Upper lobe of left lung (tissue), 6 donors: ENCODE measurements around the gene FAM53A. TPM values are rescaled to one million over a fixed set of nuclear protein-coding genes. Genes with fewer than 3 reads are reported as not detected.

Experiments
- ATAC-seq, 2 donors: fragments of 200-7000 bp; cut with Tn5 transposase; one replicate each; pipeline ENCODE4 v1.9.1; 2022; ENCODE audit warnings: mild to moderate bottlenecking in 2 of 2, moderate library complexity in 2 of 2; ENCODE audit not compliant: low FRiP score in 2 of 2
- DNase-seq, 2 donors: peaks; one replicate each; pipeline ENCODE4 v3.0.0-alpha.2; 2019 to 2020
- H3K27ac ChIP-seq, 4 donors: fragments of 200-600 bp; sonication (generic); one replicate each; pipeline ENCODE4 v1.5.1; 2016 to 2019
- H3K27me3 ChIP-seq, 4 donors: fragments of 200-600 bp; sonication (generic); one replicate each; pipeline ENCODE4 v1.5.1; 2017 to 2019
- H3K36me3 ChIP-seq, 4 donors: fragments of 200-600 bp; sonication (generic); one replicate each; pipeline ENCODE4 v1.5.1; 2016 to 2019
- H3K4me1 ChIP-seq, 4 donors: fragments of 200-600 bp; sonication (generic); one replicate each; pipeline ENCODE4 v1.5.1; 2018 to 2019
- H3K4me3 ChIP-seq, 4 donors: fragments of 200-600 bp; sonication (generic); one replicate each; pipeline ENCODE4 v1.5.1; 2017 to 2019; ENCODE audit warnings: mild to moderate bottlenecking in 2 of 4, moderate library complexity in 1 of 4
- H3K9me3 ChIP-seq, 4 donors: fragments of 200-600 bp; sonication (generic); one replicate each; pipeline ENCODE4 v1.5.1; 2018 to 2019
- EP300 ChIP-seq, 4 donors: sonication (generic); formaldehyde crosslinking; IDR thresholded peaks; one replicate each; pipeline ENCODE4 v1.5.1; 2017; ENCODE audit warnings: antibody characterized with exemption in 4 of 4, control low read depth in 2 of 4
- POLR2A ChIP-seq, 4 donors: fragments of 450-650 bp; IDR thresholded peaks; one replicate each; pipeline ENCODE4 v1.5.1; 2016 to 2017; ENCODE audit warnings: antibody characterized with exemption in 4 of 4, mild to moderate bottlenecking in 2 of 4
- POLR2AphosphoS5 ChIP-seq, 2 donors: sonication (generic); formaldehyde crosslinking; IDR thresholded peaks; one replicate each; pipeline ENCODE4 v1.5.1; 2017; ENCODE audit warnings: antibody characterized with exemption in 2 of 2
- WGBS, 2 donors: methylation state at CpG; one replicate each; pipeline ENCODE4 v1.1.5; 2017 to 2018; 5-methylcytosine and 5-hydroxymethylcytosine counted together
- total RNA-seq, 6 donors: library from RNA; depleted of rRNA in 4 of 6; stranded (reverse); fragments of >200 nt in 4 of 6; gene quantifications; one replicate each; pipeline versions ENCODE4 v1.1.0 to v1.2.1, GENCODE V29; 2016 to 2021
- TF ChIP-seq, protein P1 (sequence below), 6 experiments: fragments of 450-650 bp in 4 of 6; fragments of 200-600 bp in 2 of 6; sonication (generic) in 2 of 6; IDR thresholded peaks; one replicate each; pipeline ENCODE4 v1.5.1; 2016 to 2019; ENCODE audit warnings: antibody characterized with exemption in 6 of 6
- donor health status: DM: no; HTN: no; CAD: no; lungs with moderate emphysema.
- donor health status: DM: no; HTN: yes; CAD: no; lungs with severe emphysema.

FAM53A gene
- total RNA-seq, 6 donors from 2014 or later, result 0.59 to 17.8 (median 2.5) TPM

GRCh38 chr4:1669850-1670249, 14.3 kb downstream of the FAM53A start:
- Histone ChIP-seq H3K36me3 (no peaks in the 10 kb centered on the region), H3K27ac (no peak overlapping the region), H3K4me3 (no peak overlapping the region), H3K9me3 (no peaks in the 10 kb centered on the region), H3K4me1 (no peaks in the 10 kb centered on the region), H3K27me3 (no peaks in the 10 kb centered on the region)
- DNase-seq (peak in 1 of 2 donors; percentile 54), ATAC-seq (peak in 1 of 2 donors; percentile 4)
- TF ChIP-seq EP300 (IDR thresholded peaks at IDR 0.05) (no peak), POLR2AphosphoS5 (IDR thresholded peaks at IDR 0.05) (no peak), POLR2A (IDR thresholded peaks at IDR 0.05) (no peak)
- TF ChIP-seq, protein P1, sequence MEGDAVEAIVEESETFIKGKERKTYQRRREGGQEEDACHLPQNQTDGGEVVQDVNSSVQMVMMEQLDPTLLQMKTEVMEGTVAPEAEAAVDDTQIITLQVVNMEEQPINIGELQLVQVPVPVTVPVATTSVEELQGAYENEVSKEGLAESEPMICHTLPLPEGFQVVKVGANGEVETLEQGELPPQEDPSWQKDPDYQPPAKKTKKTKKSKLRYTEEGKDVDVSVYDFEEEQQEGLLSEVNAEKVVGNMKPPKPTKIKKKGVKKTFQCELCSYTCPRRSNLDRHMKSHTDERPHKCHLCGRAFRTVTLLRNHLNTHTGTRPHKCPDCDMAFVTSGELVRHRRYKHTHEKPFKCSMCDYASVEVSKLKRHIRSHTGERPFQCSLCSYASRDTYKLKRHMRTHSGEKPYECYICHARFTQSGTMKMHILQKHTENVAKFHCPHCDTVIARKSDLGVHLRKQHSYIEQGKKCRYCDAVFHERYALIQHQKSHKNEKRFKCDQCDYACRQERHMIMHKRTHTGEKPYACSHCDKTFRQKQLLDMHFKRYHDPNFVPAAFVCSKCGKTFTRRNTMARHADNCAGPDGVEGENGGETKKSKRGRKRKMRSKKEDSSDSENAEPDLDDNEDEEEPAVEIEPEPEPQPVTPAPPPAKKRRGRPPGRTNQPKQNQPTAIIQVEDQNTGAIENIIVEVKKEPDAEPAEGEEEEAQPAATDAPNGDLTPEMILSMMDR (IDR thresholded peaks at IDR 0.05), result no peak
- WGBS, 2 donors, result 94 to 96% methylated on average over 21 of the region's 21 CpGs

GRCh38 chr4:1669270-1669669, 14.8 kb downstream of the FAM53A start:
- 96 to 97% methylated on average over 7 to 12 of the region's 12 CpGs for whole genome bisulfite sequencing, 2 donors

DNA sequence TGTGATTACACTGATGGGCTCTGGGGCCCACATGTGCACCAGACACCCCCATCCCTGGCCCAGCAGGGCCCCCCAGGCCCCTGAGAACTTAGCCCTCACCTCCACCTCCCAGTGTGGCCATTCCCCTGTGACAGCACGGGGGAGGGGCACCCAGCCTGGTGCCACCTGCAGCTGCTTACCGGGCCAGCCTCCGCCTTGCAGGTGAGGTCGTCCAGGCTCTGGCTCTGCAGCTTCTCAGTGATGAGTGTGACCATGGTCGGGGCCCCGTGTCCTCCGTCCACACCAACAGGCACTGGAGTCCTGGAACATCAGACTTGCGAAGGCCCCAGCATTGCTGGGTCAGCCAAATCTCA, 15.6 kb downstream of the FAM53A start:
- no peak for ATAC-seq
- no peaks in the 10 kb centered on the region for H3K9me3 ChIP-seq
- peak in 1 of 2 donors; percentile 64 for DNase-seq
- 85 to 89% methylated on average over 7 to 8 of the region's 8 CpGs for WGBS, 2 donors
- no peaks in the 10 kb centered on the region for H3K27me3 ChIP-seq
- H3K4me1 ChIP-seq, result no peaks in the 10 kb centered on the region
- no peak overlapping the region for H3K4me3 ChIP-seq
- H3K27ac ChIP-seq, result no peak overlapping the region
- no peaks in the 10 kb centered on the region for H3K36me3 ChIP-seq
- TF ChIP-seq, protein P1 (IDR thresholded peaks at IDR 0.05), result no peak
- TF ChIP-seq POLR2AphosphoS5 (IDR thresholded peaks at IDR 0.05), result no peak
- no peak for TF ChIP-seq POLR2A (IDR thresholded peaks at IDR 0.05)
- no peak for TF ChIP-seq EP300 (IDR thresholded peaks at IDR 0.05)

More at GRCh38 chr4:1669270-1669669, 14.8 kb downstream of the FAM53A start:
- Histone ChIP-seq H3K36me3 (no peaks in the 10 kb centered on the region), H3K27ac (no peak overlapping the region), H3K27me3 (no peaks in the 10 kb centered on the region), H3K4me1 (no peaks in the 10 kb centered on the region), H3K4me3 (no peak overlapping the region), H3K9me3 (no peaks in the 10 kb centered on the region)
- peak in 1 of 2 donors; percentile 70 for DNase-seq
- TF ChIP-seq POLR2AphosphoS5 (IDR thresholded peaks at IDR 0.05), result no peak
- TF ChIP-seq, protein P1 (IDR thresholded peaks at IDR 0.05), result no peak
- TF ChIP-seq POLR2A (IDR thresholded peaks at IDR 0.05), result no peak
- no peak for TF ChIP-seq EP300 (IDR thresholded peaks at IDR 0.05)
- peak in 1 of 2 donors; percentile 36 for ATAC-seq

GRCh38 chr4:1667273-1667672, 16.8 kb downstream of the FAM53A start:
- no peak overlapping the region for H3K27ac ChIP-seq
- DNase-seq (peak in 1 of 2 donors; percentile 75), ATAC-seq (no peak)
- H3K9me3 ChIP-seq, result no peaks in the 10 kb centered on the region
- no peaks in the 10 kb centered on the region for H3K36me3 ChIP-seq
- no peaks in the 10 kb centered on the region for H3K27me3 ChIP-seq
- 91 to 92% methylated on average over 9 to 15 of the region's 15 CpGs for WGBS, 2 donors
- no peak for TF ChIP-seq EP300 (IDR thresholded peaks at IDR 0.05)
- TF ChIP-seq POLR2AphosphoS5 (IDR thresholded peaks at IDR 0.05), result no peak
- TF ChIP-seq, protein P1 (IDR thresholded peaks at IDR 0.05), result no peak
- no peak for TF ChIP-seq POLR2A (IDR thresholded peaks at IDR 0.05)
- H3K4me1 ChIP-seq, result no peaks in the 10 kb centered on the region
- H3K4me3 ChIP-seq, result no peak overlapping the region

DNA sequence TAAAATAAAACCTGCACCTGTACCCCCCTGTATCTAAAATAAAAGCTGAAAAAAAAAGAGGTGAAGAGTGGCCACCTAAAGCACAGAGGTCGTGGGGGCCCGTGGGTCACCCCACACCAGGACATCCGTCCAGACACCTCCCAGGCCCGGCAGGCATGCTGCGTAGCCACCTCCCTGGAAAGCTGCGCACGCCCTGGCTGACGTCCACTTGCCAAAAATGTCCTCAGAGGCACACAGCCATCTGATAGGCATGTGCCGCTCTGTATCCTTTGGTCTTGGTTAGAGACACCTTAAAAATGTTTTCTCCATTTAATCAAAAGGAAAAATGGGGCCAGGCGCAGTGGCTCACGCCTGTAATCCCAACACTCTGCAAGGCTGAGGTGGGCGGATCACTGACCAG, 17.7 kb downstream of the FAM53A start:
- ATAC-seq, result no peak
- no peak overlapping the region for H3K4me3 ChIP-seq
- no peaks in the 10 kb centered on the region for H3K27me3 ChIP-seq
- H3K36me3 ChIP-seq, result no peaks in the 10 kb centered on the region
- TF ChIP-seq EP300 (IDR thresholded peaks at IDR 0.05) (no peak), POLR2AphosphoS5 (IDR thresholded peaks at IDR 0.05) (no peak), POLR2A (IDR thresholded peaks at IDR 0.05) (no peak)
- TF ChIP-seq, protein P1 (IDR thresholded peaks at IDR 0.05), result no peak
- H3K4me1 ChIP-seq, result no peaks in the 10 kb centered on the region
- H3K9me3 ChIP-seq, result no peaks in the 10 kb centered on the region
- H3K27ac ChIP-seq, result no peak overlapping the region
- 64 to 80% methylated on average over 11 to 12 of the region's 12 CpGs for WGBS, 2 donors
- DNase-seq, result no peak
